HepG2 (cell line): Measurements from ENCODE around the gene TMEM165. TPM values are rescaled to one million over a fixed set of nuclear protein-coding genes. Genes with fewer than 3 reads are reported as not detected.
A peak's percentile ranks its signal among the peaks of the same experiment; 100 is the strongest.

Experiments used
- CREM ChIP-seq, 2 experiments: sonication (generic) in 1 of 2; formaldehyde crosslinking in 1 of 2; IDR thresholded peaks; 2 replicates each; pipeline versions ENCODE4 v1.4.0 to v1.6.1; 2016 to 2020; ENCODE audit warnings: antibody characterized with exemption in 1 of 2, mild to moderate bottlenecking in 1 of 2, missing genetic modification reagents in 1 of 2
- JARID2 ChIP-seq: sonication (generic); formaldehyde crosslinking; IDR thresholded peaks from 2 replicates; pipeline ENCODE4 v1.8.1; 2023; ENCODE audit warnings: missing genetic modification reagents, inconsistent platforms; ENCODE audit not compliant: insufficient replicate concordance
- JUND ChIP-seq: sonication (generic); formaldehyde crosslinking; IDR thresholded peaks from 2 replicates; pipeline ENCODE4 v1.8.0; 2022; ENCODE audit warnings: mild to moderate bottlenecking, missing genetic modification reagents
- PTBP1 ChIP-seq: fragments of 200-400 bp; formaldehyde crosslinking; IDR thresholded peaks from 2 replicates; pipeline ENCODE4 v1.6.1; 2018; ENCODE audit warnings: low read length, low read depth; ENCODE audit not compliant: poor library complexity, severe bottlenecking
- ZKSCAN5 ChIP-seq: sonication (generic); formaldehyde crosslinking; IDR thresholded peaks from 2 replicates; pipeline ENCODE4 v1.5.1; 2020; ENCODE audit warnings: mild to moderate bottlenecking, missing genetic modification reagents
- ZNF264 ChIP-seq: sonication (generic); formaldehyde crosslinking; IDR thresholded peaks from 2 replicates; pipeline ENCODE4 v1.4.0; 2020; ENCODE audit warnings: missing genetic modification reagents
- ZNF556 ChIP-seq: sonication (generic); formaldehyde crosslinking; IDR thresholded peaks from 2 replicates; pipeline ENCODE4 v1.4.0; 2020; ENCODE audit warnings: mild to moderate bottlenecking, missing genetic modification reagents, borderline replicate concordance
- ZNF557 ChIP-seq: sonication (generic); formaldehyde crosslinking; IDR thresholded peaks from 2 replicates; pipeline ENCODE4 v1.4.0; 2020; ENCODE audit warnings: missing genetic modification reagents
- ZNF644 ChIP-seq: IDR thresholded peaks from 2 replicates; pipeline ENCODE4 v1.6.1; 2016; ENCODE audit warnings: low read depth
- polyA plus RNA-seq, 8 experiments: library from polyadenylated mRNA; depleted of rRNA in 3 of 8; stranded (reverse) in 7 of 8; unstranded in 1 of 8; fragments of >200 nt; fragmentation: Illumina TruSeq in 4 of 8; extraction: Trizol in 4 of 8; gene quantifications; 2 replicates each; pipeline versions ENCODE4 v1.2.1 to v1.2.3, GENCODE V29; 2011 to 2016; ENCODE audit warnings: low read depth in 4 of 8, missing spikeins in 1 of 8, mixed read lengths in 1 of 8; ENCODE audit not compliant: insufficient read depth in 1 of 8
- total RNA-seq, 5 experiments: library from RNA; depleted of rRNA; stranded (reverse); fragments of >200 nt; fragmentation: Illumina TruSeq; extraction: Trizol; gene quantifications; 2 replicates each; pipeline ENCODE4 v1.2.3, GENCODE V29; 2016; ENCODE audit warnings: low read depth in 1 of 5
- TF ChIP-seq, protein P1 (sequence below): sonication (generic); formaldehyde crosslinking; IDR thresholded peaks from 2 replicates; pipeline ENCODE4 v1.5.0; 2020; ENCODE audit warnings: mild to moderate bottlenecking, missing genetic modification reagents
- TF ChIP-seq, protein P2 (sequence below): sonication (generic); formaldehyde crosslinking; IDR thresholded peaks from 2 replicates; pipeline ENCODE4 v1.5.0; 2020; ENCODE audit warnings: mild to moderate bottlenecking, missing genetic modification reagents, borderline replicate concordance
- TF ChIP-seq, protein P3 (sequence below): sonication (generic); formaldehyde crosslinking; IDR thresholded peaks from 2 replicates; pipeline ENCODE4 v1.8.1; 2022; ENCODE audit warnings: mild to moderate bottlenecking, missing genetic modification reagents
- TF ChIP-seq, protein P4 (sequence below): sonication (generic); formaldehyde crosslinking; IDR thresholded peaks from 2 replicates; pipeline ENCODE4 v1.8.0; 2022; ENCODE audit warnings: low read depth, missing genetic modification reagents
- TF ChIP-seq, protein P5 (sequence below): sonication (generic); formaldehyde crosslinking; IDR thresholded peaks from 2 replicates; pipeline ENCODE4 v1.5.0; 2020; ENCODE audit warnings: missing genetic modification reagents

The TMEM165 gene
- total and polyA plus RNA-seq, 2 of the 13 experiments (the other 11 are each of a cell fraction or from before 2014, with no cell fraction given): 54.6 to 103 TPM

DNA sequence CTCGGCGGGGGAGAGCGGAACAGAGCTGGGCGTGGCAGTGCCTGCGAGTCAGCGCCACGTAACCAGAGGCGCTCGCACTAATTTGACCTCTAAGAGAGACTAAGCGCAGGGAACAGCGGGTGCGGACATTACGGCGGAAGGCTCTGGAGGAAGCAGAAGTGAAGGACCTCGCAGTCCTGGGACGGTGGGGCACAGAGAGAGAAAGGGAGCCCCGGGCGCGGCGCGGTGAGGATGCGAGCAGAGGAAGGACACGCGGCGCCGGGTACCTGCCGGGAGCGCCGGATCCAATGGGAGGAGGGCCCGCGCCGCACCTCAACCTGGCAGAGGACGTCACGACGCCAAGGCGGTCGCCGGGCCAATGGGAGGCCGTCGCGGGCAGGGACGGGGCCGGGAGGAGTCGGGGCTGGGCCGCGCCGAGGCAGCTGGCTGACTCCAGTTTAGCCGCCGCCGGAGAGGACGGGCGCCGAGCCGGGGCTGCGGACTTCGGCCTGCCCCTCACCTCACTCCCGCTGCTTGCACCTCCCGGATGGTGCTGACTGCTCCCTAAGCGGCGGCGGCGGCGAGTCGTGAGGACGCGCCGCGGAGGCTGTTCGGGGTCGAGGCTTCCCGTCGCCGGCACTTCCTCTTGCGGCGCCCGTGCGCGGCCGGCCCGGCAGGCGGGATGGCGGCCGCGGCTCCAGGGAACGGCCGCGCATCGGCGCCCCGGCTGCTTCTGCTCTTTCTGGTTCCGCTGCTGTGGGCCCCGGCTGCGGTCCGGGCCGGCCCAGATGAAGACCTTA is at the start of gene TMEM165 (continued):
- TF ChIP-seq, protein P1, sequence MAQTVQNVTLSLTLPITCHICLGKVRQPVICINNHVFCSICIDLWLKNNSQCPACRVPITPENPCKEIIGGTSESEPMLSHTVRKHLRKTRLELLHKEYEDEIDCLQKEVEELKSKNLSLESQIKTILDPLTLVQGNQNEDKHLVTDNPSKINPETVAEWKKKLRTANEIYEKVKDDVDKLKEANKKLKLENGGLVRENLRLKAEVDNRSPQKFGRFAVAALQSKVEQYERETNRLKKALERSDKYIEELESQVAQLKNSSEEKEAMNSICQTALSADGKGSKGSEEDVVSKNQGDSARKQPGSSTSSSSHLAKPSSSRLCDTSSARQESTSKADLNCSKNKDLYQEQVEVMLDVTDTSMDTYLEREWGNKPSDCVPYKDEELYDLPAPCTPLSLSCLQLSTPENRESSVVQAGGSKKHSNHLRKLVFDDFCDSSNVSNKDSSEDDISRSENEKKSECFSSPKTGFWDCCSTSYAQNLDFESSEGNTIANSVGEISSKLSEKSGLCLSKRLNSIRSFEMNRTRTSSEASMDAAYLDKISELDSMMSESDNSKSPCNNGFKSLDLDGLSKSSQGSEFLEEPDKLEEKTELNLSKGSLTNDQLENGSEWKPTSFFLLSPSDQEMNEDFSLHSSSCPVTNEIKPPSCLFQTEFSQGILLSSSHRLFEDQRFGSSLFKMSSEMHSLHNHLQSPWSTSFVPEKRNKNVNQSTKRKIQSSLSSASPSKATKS (CRISPR knock-in tag): no peak
- TF ChIP-seq ZNF644 (CRISPR knock-in tag): no peak
- TF ChIP-seq, protein P2, sequence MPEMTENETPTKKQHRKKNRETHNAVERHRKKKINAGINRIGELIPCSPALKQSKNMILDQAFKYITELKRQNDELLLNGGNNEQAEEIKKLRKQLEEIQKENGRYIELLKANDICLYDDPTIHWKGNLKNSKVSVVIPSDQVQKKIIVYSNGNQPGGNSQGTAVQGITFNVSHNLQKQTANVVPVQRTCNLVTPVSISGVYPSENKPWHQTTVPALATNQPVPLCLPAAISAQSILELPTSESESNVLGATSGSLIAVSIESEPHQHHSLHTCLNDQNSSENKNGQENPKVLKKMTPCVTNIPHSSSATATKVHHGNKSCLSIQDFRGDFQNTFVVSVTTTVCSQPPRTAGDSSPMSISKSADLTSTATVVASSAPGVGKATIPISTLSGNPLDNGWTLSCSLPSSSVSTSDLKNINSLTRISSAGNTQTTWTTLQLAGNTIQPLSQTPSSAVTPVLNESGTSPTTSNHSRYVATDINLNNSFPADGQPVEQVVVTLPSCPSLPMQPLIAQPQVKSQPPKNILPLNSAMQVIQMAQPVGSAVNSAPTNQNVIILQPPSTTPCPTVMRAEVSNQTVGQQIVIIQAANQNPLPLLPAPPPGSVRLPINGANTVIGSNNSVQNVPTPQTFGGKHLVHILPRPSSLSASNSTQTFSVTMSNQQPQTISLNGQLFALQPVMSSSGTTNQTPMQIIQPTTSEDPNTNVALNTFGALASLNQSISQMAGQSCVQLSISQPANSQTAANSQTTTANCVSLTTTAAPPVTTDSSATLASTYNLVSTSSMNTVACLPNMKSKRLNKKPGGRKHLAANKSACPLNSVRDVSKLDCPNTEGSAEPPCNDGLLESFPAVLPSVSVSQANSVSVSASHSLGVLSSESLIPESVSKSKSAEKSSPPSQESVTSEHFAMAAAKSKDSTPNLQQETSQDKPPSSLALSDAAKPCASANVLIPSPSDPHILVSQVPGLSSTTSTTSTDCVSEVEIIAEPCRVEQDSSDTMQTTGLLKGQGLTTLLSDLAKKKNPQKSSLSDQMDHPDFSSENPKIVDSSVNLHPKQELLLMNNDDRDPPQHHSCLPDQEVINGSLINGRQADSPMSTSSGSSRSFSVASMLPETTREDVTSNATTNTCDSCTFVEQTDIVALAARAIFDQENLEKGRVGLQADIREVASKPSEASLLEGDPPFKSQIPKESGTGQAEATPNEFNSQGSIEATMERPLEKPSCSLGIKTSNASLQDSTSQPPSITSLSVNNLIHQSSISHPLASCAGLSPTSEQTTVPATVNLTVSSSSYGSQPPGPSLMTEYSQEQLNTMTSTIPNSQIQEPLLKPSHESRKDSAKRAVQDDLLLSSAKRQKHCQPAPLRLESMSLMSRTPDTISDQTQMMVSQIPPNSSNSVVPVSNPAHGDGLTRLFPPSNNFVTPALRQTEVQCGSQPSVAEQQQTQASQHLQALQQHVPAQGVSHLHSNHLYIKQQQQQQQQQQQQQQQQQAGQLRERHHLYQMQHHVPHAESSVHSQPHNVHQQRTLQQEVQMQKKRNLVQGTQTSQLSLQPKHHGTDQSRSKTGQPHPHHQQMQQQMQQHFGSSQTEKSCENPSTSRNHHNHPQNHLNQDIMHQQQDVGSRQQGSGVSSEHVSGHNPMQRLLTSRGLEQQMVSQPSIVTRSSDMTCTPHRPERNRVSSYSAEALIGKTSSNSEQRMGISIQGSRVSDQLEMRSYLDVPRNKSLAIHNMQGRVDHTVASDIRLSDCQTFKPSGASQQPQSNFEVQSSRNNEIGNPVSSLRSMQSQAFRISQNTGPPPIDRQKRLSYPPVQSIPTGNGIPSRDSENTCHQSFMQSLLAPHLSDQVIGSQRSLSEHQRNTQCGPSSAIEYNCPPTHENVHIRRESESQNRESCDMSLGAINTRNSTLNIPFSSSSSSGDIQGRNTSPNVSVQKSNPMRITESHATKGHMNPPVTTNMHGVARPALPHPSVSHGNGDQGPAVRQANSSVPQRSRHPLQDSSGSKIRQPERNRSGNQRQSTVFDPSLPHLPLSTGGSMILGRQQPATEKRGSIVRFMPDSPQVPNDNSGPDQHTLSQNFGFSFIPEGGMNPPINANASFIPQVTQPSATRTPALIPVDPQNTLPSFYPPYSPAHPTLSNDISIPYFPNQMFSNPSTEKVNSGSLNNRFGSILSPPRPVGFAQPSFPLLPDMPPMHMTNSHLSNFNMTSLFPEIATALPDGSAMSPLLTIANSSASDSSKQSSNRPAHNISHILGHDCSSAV (CRISPR knock-in tag): no peak
- no peak for TF ChIP-seq JUND (CRISPR knock-in tag)
- TF ChIP-seq CREM (IDR thresholded peaks at IDR 0.05): no peak; the same call in 1 of the 2 replicates
- TF ChIP-seq CREM (CRISPR knock-in tag; IDR thresholded peaks at IDR 0.05): no peak
- TF ChIP-seq ZNF264 (CRISPR knock-in tag): no peak
- no peak for TF ChIP-seq ZNF557 (CRISPR knock-in tag)
- TF ChIP-seq ZNF556 (CRISPR knock-in tag): no peak
- TF ChIP-seq, protein P3, sequence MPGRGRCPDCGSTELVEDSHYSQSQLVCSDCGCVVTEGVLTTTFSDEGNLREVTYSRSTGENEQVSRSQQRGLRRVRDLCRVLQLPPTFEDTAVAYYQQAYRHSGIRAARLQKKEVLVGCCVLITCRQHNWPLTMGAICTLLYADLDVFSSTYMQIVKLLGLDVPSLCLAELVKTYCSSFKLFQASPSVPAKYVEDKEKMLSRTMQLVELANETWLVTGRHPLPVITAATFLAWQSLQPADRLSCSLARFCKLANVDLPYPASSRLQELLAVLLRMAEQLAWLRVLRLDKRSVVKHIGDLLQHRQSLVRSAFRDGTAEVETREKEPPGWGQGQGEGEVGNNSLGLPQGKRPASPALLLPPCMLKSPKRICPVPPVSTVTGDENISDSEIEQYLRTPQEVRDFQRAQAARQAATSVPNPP: no peak
- TF ChIP-seq JARID2 (CRISPR knock-in tag): no peak
- 0 out of 2 replicates have a peak, but pooled peaks have one; percentile 10 for TF ChIP-seq ZKSCAN5
- TF ChIP-seq PTBP1: no peak
- TF ChIP-seq, protein P4, sequence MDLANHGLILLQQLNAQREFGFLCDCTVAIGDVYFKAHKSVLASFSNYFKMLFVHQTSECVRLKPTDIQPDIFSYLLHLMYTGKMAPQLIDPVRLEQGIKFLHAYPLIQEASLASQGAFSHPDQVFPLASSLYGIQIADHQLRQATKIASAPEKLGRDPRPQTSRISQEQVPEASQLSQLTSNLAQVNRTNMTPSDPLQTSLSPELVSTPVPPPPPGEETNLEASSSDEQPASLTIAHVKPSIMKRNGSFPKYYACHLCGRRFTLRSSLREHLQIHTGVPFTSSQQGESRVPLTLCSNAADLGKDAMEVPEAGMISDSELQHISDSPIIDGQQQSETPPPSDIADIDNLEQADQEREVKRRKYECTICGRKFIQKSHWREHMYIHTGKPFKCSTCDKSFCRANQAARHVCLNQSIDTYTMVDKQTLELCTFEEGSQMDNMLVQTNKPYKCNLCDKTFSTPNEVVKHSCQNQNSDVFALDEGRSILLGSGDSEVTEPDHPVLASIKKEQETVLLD (CRISPR knock-in tag): no peak; the same call in 1 of the 2 replicates
- TF ChIP-seq, protein P5, sequence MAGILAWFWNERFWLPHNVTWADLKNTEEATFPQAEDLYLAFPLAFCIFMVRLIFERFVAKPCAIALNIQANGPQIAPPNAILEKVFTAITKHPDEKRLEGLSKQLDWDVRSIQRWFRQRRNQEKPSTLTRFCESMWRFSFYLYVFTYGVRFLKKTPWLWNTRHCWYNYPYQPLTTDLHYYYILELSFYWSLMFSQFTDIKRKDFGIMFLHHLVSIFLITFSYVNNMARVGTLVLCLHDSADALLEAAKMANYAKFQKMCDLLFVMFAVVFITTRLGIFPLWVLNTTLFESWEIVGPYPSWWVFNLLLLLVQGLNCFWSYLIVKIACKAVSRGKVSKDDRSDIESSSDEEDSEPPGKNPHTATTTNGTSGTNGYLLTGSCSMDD (CRISPR knock-in tag): no peak
